Fibroblast of lung (primary cell): ENCODE results near the gene CASKIN2. TPM values are rescaled to one million over a fixed set of nuclear protein-coding genes. Genes with fewer than 3 reads are reported as not detected.

Experiments used
- DNase-seq, 2 donors: peaks; one replicate each; pipeline versions ENCODE4 v3.0.0 to v3.0.0-alpha.2; 2010; ENCODE audit warnings: low read depth in 2 of 2
- H2AFZ ChIP-seq: 2 replicates; pipeline ENCODE4 v1.5.1; 2012; ENCODE audit warnings: low read length, control low read depth, inconsistent platforms
- H3K27ac ChIP-seq: 2 replicates; pipeline ENCODE4 v1.5.1; 2011; ENCODE audit warnings: low read length, control low read depth; ENCODE audit not compliant: insufficient read depth
- H3K27me3 ChIP-seq: 2 replicates; pipeline ENCODE4 v1.5.1; 2011; ENCODE audit warnings: mild to moderate bottlenecking, low read length; ENCODE audit not compliant: control insufficient read depth, insufficient read depth
- H3K36me3 ChIP-seq: 2 replicates; pipeline ENCODE4 v1.5.1; 2011; ENCODE audit warnings: low read length; ENCODE audit not compliant: control insufficient read depth, insufficient read depth
- H3K4me1 ChIP-seq: 2 replicates; pipeline ENCODE4 v1.5.1; 2011; ENCODE audit warnings: low read length; ENCODE audit not compliant: control insufficient read depth, insufficient read depth; ENCODE audit errors: extremely low read depth
- H3K4me2 ChIP-seq: 2 replicates; pipeline ENCODE4 v1.5.1; 2011; ENCODE audit warnings: low read length, control low read depth; ENCODE audit not compliant: insufficient read depth; ENCODE audit errors: extremely low read depth
- H3K4me3 ChIP-seq, 4 experiments: fragments of 200-600 bp in 1 of 4; sonication (generic) in 1 of 4; replicated peaks in 1 of 4; 2 replicates each; pipeline ENCODE4 v1.5.1; 2011 to 2016; ENCODE audit warnings: low read length in 4 of 4, low read depth in 3 of 4, mild to moderate bottlenecking in 3 of 4, control low read depth in 2 of 4, inconsistent platforms in 1 of 4, mixed read lengths in 1 of 4; ENCODE audit not compliant: insufficient read depth in 1 of 4; ENCODE audit errors: control extremely low read depth in 1 of 4
- H3K79me2 ChIP-seq: 2 replicates; pipeline ENCODE4 v1.5.1; 2012; ENCODE audit warnings: mild to moderate bottlenecking, low read length, inconsistent platforms; ENCODE audit not compliant: control insufficient read depth, insufficient read depth
- H3K9ac ChIP-seq: 2 replicates; pipeline ENCODE4 v1.5.1; 2011; ENCODE audit warnings: mild to moderate bottlenecking, low read length, control low read depth; ENCODE audit not compliant: insufficient read depth
- H3K9me3 ChIP-seq: 2 replicates; pipeline ENCODE4 v1.5.1; 2012; ENCODE audit warnings: low read depth, low read length; ENCODE audit not compliant: control insufficient read depth, insufficient read depth
- H4K20me1 ChIP-seq: 2 replicates; pipeline ENCODE4 v1.5.1; 2011; ENCODE audit warnings: low read length; ENCODE audit not compliant: control insufficient read depth, insufficient read depth; ENCODE audit errors: extremely low read depth
- CTCF ChIP-seq, 2 donors: IDR thresholded peaks in 1 of 2; conservative IDR thresholded peaks in 1 of 2; 1 replicate in 1 of 2; 2 replicates in 1 of 2; pipeline ENCODE4 v1.5.1; 2011 to 2012; ENCODE audit warnings: low read length in 2 of 2, control low read depth in 1 of 2, inconsistent platforms in 1 of 2, low read depth in 1 of 2, mild to moderate bottlenecking in 1 of 2
- EZH2 ChIP-seq: IDR thresholded peaks from 2 replicates; pipeline ENCODE4 v1.5.1; 2012; ENCODE audit warnings: low read length, control low read depth, mild to moderate bottlenecking; ENCODE audit errors: missing control alignments
- polyA plus RNA-seq, 2 donors: library from polyadenylated mRNA; depleted of rRNA in 1 of 2; stranded (reverse) in 1 of 2; unstranded in 1 of 2; fragments of >200 nt; gene quantifications; 2 replicates each; pipeline ENCODE4 v1.2.1, GENCODE V29; 2011 to 2012; ENCODE audit warnings: missing spikeins in 1 of 2
- total RNA-seq: library from RNA; depleted of rRNA; stranded (reverse); fragments of >200 nt; gene quantifications from 2 replicates; pipeline ENCODE4 v1.2.1, GENCODE V29; 2014

CASKIN2 gene
- total and polyA plus RNA-seq, 2 donors (not counting 1 experiment from before 2014, with no cell fraction given), result 3.4 to 8.3 TPM

GRCh38 chr17:75516619-75517296 lies 1.4 kb upstream of the CASKIN2 start:
- Histone ChIP-seq H3K36me3 (peaks cover 1% of the 10 kb centered on the region), H3K9ac (peak overlapping the region; percentile 55)

DNA sequence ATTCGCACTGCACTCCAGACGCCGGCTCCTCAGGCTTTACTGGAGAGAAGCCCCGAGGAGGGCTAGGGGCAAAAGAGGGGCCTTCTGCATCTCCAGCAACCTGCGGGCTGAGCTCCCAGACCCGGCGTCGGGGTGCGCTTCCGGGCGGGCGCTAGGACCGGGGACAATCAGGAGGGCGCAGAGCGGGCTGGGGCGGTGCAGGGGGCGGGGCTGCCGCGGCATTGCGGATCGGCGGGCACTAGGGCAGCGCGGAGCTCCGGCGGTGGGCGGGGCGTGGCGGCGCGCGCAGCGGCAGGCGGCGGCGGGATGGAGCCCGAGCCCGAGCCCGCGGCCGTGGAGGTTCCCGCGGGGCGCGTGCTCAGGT lies 900 bp upstream of the CASKIN2 start, which contains the start of gene TSEN54:
Gene TSEN54, plus strand, starts transcription at position 274 of the 364 bp plus-strand sequence. Its CDS starts 33 bp downstream, at position 307.
- peak within 1 kb of the TSS; percentile 98 for H3K4me2 ChIP-seq
- peak within 1 kb of the TSS; percentile 55 for H3K9ac ChIP-seq
- H2AFZ ChIP-seq, result peak within 1 kb of the TSS; percentile 92
- H3K9me3 ChIP-seq, result no peaks in the 10 kb centered on the region
- peak; percentile 81 to 87 for DNase-seq
- no peaks in the 10 kb centered on the region for H4K20me1 ChIP-seq
- H3K27ac ChIP-seq, result peak within 1 kb of the TSS; percentile 13
- no peaks in the 10 kb centered on the region for H3K27me3 ChIP-seq
- TF ChIP-seq CTCF (conservative IDR thresholded peaks at IDR 0.05 in 1 of 2, IDR thresholded peaks at IDR 0.05 in 1 of 2; ENCODE audit: low read depth in 1 of 2, low read length in 2 of 2) (no peak), EZH2 (no peak)
- peak within 1 kb of the TSS; percentile 63 to 87 (median 80) for H3K4me3 ChIP-seq
- peaks cover 3% of the 10 kb centered on the region for H3K4me1 ChIP-seq
- peaks cover 2% of the 10 kb centered on the region for H3K79me2 ChIP-seq
- H3K36me3 ChIP-seq, result peaks cover 1% of the 10 kb centered on the region

More at GRCh38 chr17:75516619-75517296, 1.4 kb upstream of the CASKIN2 start:
- no peaks in the 10 kb centered on the region for H4K20me1 ChIP-seq
- peak; percentile 10 to 22 for DNase-seq
- no peak overlapping the region for H3K27ac ChIP-seq
- no peaks in the 10 kb centered on the region for H3K9me3 ChIP-seq
- no peaks in the 10 kb centered on the region for H3K27me3 ChIP-seq
- H3K79me2 ChIP-seq, result peaks cover 2% of the 10 kb centered on the region
- H3K4me1 ChIP-seq, result peaks cover 3% of the 10 kb centered on the region
- peak overlapping the region; percentile 88 for H3K4me2 ChIP-seq
- no peak for TF ChIP-seq CTCF (conservative IDR thresholded peaks at IDR 0.05 in 1 of 2, IDR thresholded peaks at IDR 0.05 in 1 of 2; ENCODE audit: low read depth in 1 of 2, low read length in 2 of 2)
- TF ChIP-seq EZH2, result no peak
- peak overlapping the region; percentile 63 to 87 (median 74) for H3K4me3 ChIP-seq
- H2AFZ ChIP-seq, result peak overlapping the region; percentile 49

DNA sequence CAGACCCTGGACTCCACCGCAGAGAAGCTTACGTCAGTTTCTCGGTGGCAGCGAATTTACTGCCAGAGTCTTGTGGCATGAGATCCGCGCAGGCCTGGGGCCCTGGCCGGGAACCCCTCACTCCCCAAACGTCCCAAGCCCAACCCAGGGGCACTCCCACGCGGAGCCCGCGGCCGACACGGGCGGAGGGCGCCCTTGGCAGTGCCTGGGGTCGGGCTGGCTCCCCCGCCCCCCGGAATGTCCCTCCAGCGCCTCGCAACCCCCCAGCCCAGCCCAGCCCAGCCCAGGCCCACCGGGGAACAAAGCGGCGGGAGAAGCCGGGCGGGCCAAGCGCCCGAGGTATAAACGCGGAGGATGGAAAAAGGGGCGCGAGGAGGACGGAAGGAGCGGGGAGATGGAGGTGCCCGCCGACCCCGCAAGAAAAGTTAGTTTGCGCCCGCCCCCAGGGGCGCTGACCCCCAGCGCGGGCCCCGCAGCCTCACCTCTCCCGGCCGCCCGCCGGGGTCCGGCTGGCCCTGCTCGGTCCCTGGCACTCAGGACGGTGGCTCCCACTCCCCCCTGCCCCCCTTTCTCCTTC lies 330 bp downstream of the CASKIN2 start:
- Histone ChIP-seq H3K27ac (peak overlapping the region; percentile 42), H4K20me1 (no peaks in the 10 kb centered on the region), H2AFZ (peak overlapping the region; percentile 23), H3K4me3 (peak overlapping the region; percentile 70 to 87 (median 76)), H3K4me1 (peaks cover 3% of the 10 kb centered on the region), H3K4me2 (peak overlapping the region; percentile 91), H3K79me2 (peaks cover 2% of the 10 kb centered on the region), H3K27me3 (no peaks in the 10 kb centered on the region), H3K36me3 (peaks cover 1% of the 10 kb centered on the region), H3K9ac (peak overlapping the region; percentile 65), H3K9me3 (no peaks in the 10 kb centered on the region)
- peak in 1 of 2 donors; percentile 32 for DNase-seq
- no peak for TF ChIP-seq EZH2
- no peak for TF ChIP-seq CTCF (conservative IDR thresholded peaks at IDR 0.05 in 1 of 2, IDR thresholded peaks at IDR 0.05 in 1 of 2; ENCODE audit: low read depth in 1 of 2, low read length in 2 of 2)
